Mucosa of rectum (tissue), 2 donors: Measurements from ENCODE around the gene ACRBP.

ENCODE experiments used
- H3K27ac ChIP-seq, 2 donors: one replicate each; pipeline ENCODE4 v1.7.0; 2013; ENCODE audit warnings: inconsistent platforms in 2 of 2, low read depth in 2 of 2, low read length in 2 of 2
- H3K27me3 ChIP-seq, 2 donors: one replicate each; pipeline ENCODE4 v1.7.0; 2013; ENCODE audit warnings: low read length in 2 of 2; ENCODE audit not compliant: control insufficient read depth in 2 of 2, insufficient read depth in 2 of 2
- H3K36me3 ChIP-seq, 2 donors: one replicate each; pipeline ENCODE4 v1.7.0; 2013; ENCODE audit warnings: low read length in 2 of 2; ENCODE audit not compliant: control insufficient read depth in 2 of 2, insufficient read depth in 2 of 2
- H3K4me1 ChIP-seq, 2 donors: one replicate each; pipeline ENCODE4 v1.7.0; 2013; ENCODE audit warnings: low read length in 2 of 2, mild to moderate bottlenecking in 1 of 2; ENCODE audit not compliant: control insufficient read depth in 2 of 2, insufficient read depth in 2 of 2
- H3K4me3 ChIP-seq, 2 donors: one replicate each; pipeline ENCODE4 v1.7.0; 2013; ENCODE audit warnings: low read length in 2 of 2
- H3K9ac ChIP-seq, 2 donors: one replicate each; pipeline ENCODE4 v1.7.0; 2013; ENCODE audit warnings: low read length in 2 of 2, low read depth in 1 of 2, mild to moderate bottlenecking in 1 of 2
- H3K9me3 ChIP-seq, 2 donors: one replicate each; pipeline ENCODE4 v1.7.0; 2013; ENCODE audit warnings: low read length in 2 of 2; ENCODE audit not compliant: control insufficient read depth in 2 of 2
- donor health status: healthy.
- donor health status: Normal muscosa, but diverticular disease.

The ACRBP gene

GRCh38 chr12:6618483-6619225 lies 28.6 kb downstream of the ACRBP start:
- no peak overlapping the region for H3K27ac ChIP-seq
- H3K36me3 ChIP-seq = peaks cover 21 to 27% of the 10 kb centered on the region in 2 donors
- peaks cover 7 to 13% of the 10 kb centered on the region in 2 donors for H3K4me1 ChIP-seq
- no peaks in the 10 kb centered on the region for H3K27me3 ChIP-seq
- H3K9me3 ChIP-seq = no peaks in the 10 kb centered on the region
- no peak overlapping the region for H3K4me3 ChIP-seq
- H3K9ac ChIP-seq = no peak overlapping the region

- no peaks in the 10 kb centered on the region for H3K9me3 ChIP-seq
- peaks cover 14 to 20% of the 10 kb centered on the region in 2 donors for H3K36me3 ChIP-seq
- H3K27me3 ChIP-seq = no peaks in the 10 kb centered on the region
- no peak overlapping the region for H3K4me3 ChIP-seq
- no peak overlapping the region for H3K27ac ChIP-seq
- H3K4me1 ChIP-seq = peaks cover 30% of the 10 kb centered on the region in 2 donors
- H3K9ac ChIP-seq = no peak overlapping the region
Observed at GRCh38 chr12:6615802-6616201, 31.4 kb downstream of the ACRBP start.

GRCh38 chr12:6614513-6615172 lies 32.6 kb downstream of the ACRBP start:
- peak overlapping the region; percentile 17 to 67 for H3K9ac ChIP-seq
- H3K4me3 ChIP-seq = no peak overlapping the region

DNA sequence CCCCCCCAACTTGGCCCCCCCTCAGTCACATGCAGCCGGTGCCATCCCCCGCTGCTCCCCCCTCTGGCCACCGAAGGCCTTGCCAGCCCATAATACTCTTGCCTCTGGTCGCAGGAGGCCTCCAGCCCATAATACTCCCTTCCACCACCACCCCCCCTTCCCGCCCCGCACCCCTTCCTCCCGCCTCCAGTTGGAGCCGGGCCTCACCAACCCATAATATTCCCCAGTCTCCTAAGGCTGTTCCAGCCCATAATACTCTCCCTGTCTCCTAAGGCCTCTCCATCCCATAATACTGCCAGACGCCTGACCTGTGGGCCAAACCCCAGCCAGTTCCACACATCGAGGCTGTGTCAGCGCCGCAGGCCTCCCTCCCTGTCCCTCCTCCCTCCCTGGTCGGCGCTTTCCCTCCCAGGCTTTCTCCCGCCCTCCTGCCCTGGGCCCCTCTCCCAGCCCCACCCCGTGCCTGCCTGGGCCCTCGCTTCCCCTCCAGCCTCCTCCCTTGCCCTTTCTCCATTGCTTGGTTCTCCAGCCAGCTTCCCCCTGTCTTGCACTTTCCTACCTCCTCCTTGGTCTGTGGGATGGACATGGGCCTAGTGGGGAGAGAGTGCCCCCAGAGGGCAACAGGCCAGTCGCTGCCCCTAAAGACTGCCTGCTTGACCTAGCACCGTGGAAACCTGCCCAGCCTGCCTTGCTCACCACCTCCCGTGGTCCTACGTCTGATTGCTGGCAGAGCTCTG lies 33.3 kb downstream of the ACRBP start:
- H3K4me1 ChIP-seq = peaks cover 30% of the 10 kb centered on the region in 2 donors
- peak overlapping the region; percentile 95 to 96 for H3K27ac ChIP-seq
- peaks cover 0 to 5% of the 10 kb centered on the region in 2 donors for H3K36me3 ChIP-seq
- H3K27me3 ChIP-seq = no peaks in the 10 kb centered on the region
- H3K9me3 ChIP-seq = no peaks in the 10 kb centered on the region
- H3K4me3 ChIP-seq = peak overlapping the region in 1 of 2 donors; percentile 26
- H3K9ac ChIP-seq = peak overlapping the region; percentile 17 to 67

More at GRCh38 chr12:6614513-6615172, 32.6 kb downstream of the ACRBP start:
- Histone ChIP-seq H3K9me3 (no peaks in the 10 kb centered on the region), H3K27ac (peak overlapping the region; percentile 95 to 96), H3K4me1 (peaks cover 30% of the 10 kb centered on the region in 2 donors), H3K27me3 (no peaks in the 10 kb centered on the region), H3K36me3 (peaks cover 3 to 11% of the 10 kb centered on the region in 2 donors)

DNA sequence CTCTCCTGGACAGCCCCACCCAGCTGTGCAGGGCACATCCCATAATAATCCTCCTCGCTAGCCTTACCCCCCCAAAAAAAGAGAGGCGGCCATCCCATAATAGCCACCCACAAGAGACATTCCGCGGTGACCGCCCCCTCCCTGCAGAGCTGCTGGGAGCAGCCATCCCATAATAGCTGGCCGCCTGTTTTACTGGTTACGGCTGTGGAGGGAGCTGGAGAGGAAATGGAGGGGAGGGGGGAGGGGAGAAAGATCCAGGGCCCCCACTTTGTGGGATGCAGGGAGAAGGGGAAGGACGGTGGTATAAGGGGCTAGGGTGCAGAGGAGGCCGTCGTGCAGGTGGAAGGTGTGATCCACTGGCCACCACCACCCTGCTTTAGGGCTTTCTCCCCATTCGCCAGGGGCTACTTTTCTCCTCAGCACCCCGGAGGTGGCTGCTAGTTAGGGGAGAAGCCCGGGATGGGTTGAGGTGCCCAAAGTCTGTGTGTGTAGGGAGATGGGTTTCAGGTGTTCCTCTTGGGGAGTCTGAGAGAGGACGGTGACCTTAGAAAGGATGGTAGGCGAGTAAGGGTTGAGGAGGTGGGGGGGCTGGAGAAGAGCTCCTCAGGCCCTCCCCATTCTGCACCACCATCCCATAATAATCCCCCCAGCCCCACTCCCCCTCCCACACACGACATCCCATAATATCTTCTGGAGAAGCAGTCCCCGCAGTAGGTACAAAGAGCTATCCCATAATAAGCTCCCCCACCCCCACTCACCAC lies 34.0 kb downstream of the ACRBP start:
- H3K9me3 ChIP-seq = no peaks in the 10 kb centered on the region
- no peaks in the 10 kb centered on the region for H3K27me3 ChIP-seq
- H3K36me3 ChIP-seq = no peaks in the 10 kb centered on the region
- peak overlapping the region; percentile 35 to 41 for H3K9ac ChIP-seq
- H3K27ac ChIP-seq = peak overlapping the region; percentile 88 to 96
- peak overlapping the region; percentile 45 to 61 for H3K4me3 ChIP-seq
- peaks cover 31% of the 10 kb centered on the region in 2 donors for H3K4me1 ChIP-seq

DNA sequence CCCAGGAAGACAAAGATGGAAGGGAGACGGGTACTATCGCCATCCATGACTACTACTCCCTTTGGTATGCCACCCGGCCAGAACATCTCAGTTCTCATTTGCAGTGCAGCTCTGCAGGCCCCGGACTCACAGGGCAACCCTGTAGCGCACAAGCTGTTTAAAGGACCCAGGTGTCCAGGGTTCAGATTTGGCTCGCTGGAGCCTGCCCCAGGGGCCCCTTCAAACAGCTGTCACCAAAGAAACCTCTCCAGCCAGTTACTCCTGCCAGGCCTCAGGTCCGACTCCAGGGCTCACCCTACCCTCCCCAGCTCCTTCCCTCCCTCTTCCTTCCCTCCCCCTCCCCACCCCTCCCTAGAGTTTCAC lies 34.6 kb downstream of the ACRBP start:
- Histone ChIP-seq H3K27me3 (no peaks in the 10 kb centered on the region), H3K9ac (no peak overlapping the region), H3K4me3 (no peak overlapping the region), H3K9me3 (no peaks in the 10 kb centered on the region), H3K27ac (peak overlapping the region; percentile 88 to 96), H3K36me3 (no peaks in the 10 kb centered on the region), H3K4me1 (peaks cover 33 to 34% of the 10 kb centered on the region in 2 donors)

GRCh38 chr12:6612247-6612646 lies 35.0 kb downstream of the ACRBP start:
- peak overlapping the region; percentile 88 to 96 for H3K27ac ChIP-seq
- no peak overlapping the region for H3K9ac ChIP-seq

GRCh38 chr12:6608592-6609281 lies 38.5 kb downstream of the ACRBP start:
- H3K27ac ChIP-seq = peak overlapping the region; percentile 90 to 95

More at GRCh38 chr12:6612247-6612646, 35.0 kb downstream of the ACRBP start:
- H3K4me3 ChIP-seq = no peak overlapping the region
- H3K4me1 ChIP-seq = peaks cover 34 to 35% of the 10 kb centered on the region in 2 donors
- H3K27me3 ChIP-seq = no peaks in the 10 kb centered on the region
- no peaks in the 10 kb centered on the region for H3K9me3 ChIP-seq
- H3K36me3 ChIP-seq = no peaks in the 10 kb centered on the region

More at GRCh38 chr12:6608592-6609281, 38.5 kb downstream of the ACRBP start:
- Histone ChIP-seq H3K27me3 (no peaks in the 10 kb centered on the region), H3K4me3 (no peak overlapping the region), H3K4me1 (peaks cover 46 to 48% of the 10 kb centered on the region in 2 donors), H3K9me3 (no peaks in the 10 kb centered on the region), H3K9ac (no peak overlapping the region), H3K36me3 (peaks cover 0 to 2% of the 10 kb centered on the region in 2 donors)
